CD4-positive, alpha-beta T cell treated with Interleukin-21 for 1 hour (primary cell): ENCODE results near the gene DOC2A.
A peak's percentile ranks its signal among the peaks of the same experiment; 100 is the strongest.
"Not testable (repeated sequence)": the region's sequence is repeated elsewhere in the genome, so short reads cannot be mapped to it uniquely, and the experiment has no call there.

ENCODE experiments used
- DNase-seq: peaks from one replicate; pipeline ENCODE4 v3.0.0-alpha.2; 2020

The DOC2A gene

GRCh38 chr16:30010844-30011713 lies at the start of gene DOC2A:
Gene DOC2A (minus strand): TSS chr16:30011027. CDS start chr16:30010222, 805 bp downstream.
- DNase-seq = peak; percentile 12

GRCh38 chr16:30060346-30060745 lies 49.5 kb upstream of the DOC2A start:
- no peak for DNase-seq

GRCh38 chr16:30054959-30055553 lies 44.2 kb upstream of the DOC2A start:
- DNase-seq = peak; percentile 56

GRCh38 chr16:30054451-30054850 lies 43.6 kb upstream of the DOC2A start:
- DNase-seq = no peak

GRCh38 chr16:30053376-30054015 lies 42.7 kb upstream of the DOC2A start:
- DNase-seq = no peak

GRCh38 chr16:30052671-30053372 lies 42.0 kb upstream of the DOC2A start:
- DNase-seq = peak; percentile 90

GRCh38 chr16:30051518-30051917 lies 40.7 kb upstream of the DOC2A start:
- DNase-seq = no peak

GRCh38 chr16:30049871-30050270 lies 39.0 kb upstream of the DOC2A start:
- no peak for DNase-seq

- DNase-seq = no peak
Observed at GRCh38 chr16:30046588-30046987, 35.8 kb upstream of the DOC2A start.

- no peak for DNase-seq
Observed at GRCh38 chr16:30046178-30046577, 35.4 kb upstream of the DOC2A start.

- peak; percentile 57 for DNase-seq
Observed at GRCh38 chr16:30041841-30042240, 31.0 kb upstream of the DOC2A start.

GRCh38 chr16:30040690-30041089 lies 29.9 kb upstream of the DOC2A start:
- not testable (repeated sequence) for DNase-seq

GRCh38 chr16:30040221-30040620 lies 29.4 kb upstream of the DOC2A start:
- no peak for DNase-seq

GRCh38 chr16:30033270-30033669 lies 22.4 kb upstream of the DOC2A start:
- no peak for DNase-seq

- DNase-seq = peak; percentile 77
Observed at GRCh38 chr16:30032083-30032819, 21.4 kb upstream of the DOC2A start.

- no peak for DNase-seq
Observed at GRCh38 chr16:30031477-30031918, 20.7 kb upstream of the DOC2A start.

- DNase-seq = no peak
Observed at GRCh38 chr16:30030841-30031413, 20.1 kb upstream of the DOC2A start, which contains the start of gene TLCD3B. Gene TLCD3B (minus strand): TSS chr16:30031271. CDS start chr16:30030527, 744 bp downstream.

GRCh38 chr16:30030011-30030685 lies 19.3 kb upstream of the DOC2A start:
- DNase-seq = no peak

GRCh38 chr16:30028438-30029076 lies 17.7 kb upstream of the DOC2A start:
- DNase-seq = no peak

- DNase-seq = no peak
Observed at GRCh38 chr16:30027588-30028437, 17.0 kb upstream of the DOC2A start.
